NK-92 treated with Interleukin-12 subunit alpha and Interleukin-12 subunit beta, amount 100 ng/mL, for 24 hours (cell line): ENCODE data around the gene CLBA1.
A peak's percentile ranks its signal among the peaks of the same experiment; 100 is the strongest.

Source experiments
- DNase-seq: peaks from one replicate; lab custom pipeline; 2025; lab: John Stamatoyannopoulos, UW

Gene CLBA1

DNA sequence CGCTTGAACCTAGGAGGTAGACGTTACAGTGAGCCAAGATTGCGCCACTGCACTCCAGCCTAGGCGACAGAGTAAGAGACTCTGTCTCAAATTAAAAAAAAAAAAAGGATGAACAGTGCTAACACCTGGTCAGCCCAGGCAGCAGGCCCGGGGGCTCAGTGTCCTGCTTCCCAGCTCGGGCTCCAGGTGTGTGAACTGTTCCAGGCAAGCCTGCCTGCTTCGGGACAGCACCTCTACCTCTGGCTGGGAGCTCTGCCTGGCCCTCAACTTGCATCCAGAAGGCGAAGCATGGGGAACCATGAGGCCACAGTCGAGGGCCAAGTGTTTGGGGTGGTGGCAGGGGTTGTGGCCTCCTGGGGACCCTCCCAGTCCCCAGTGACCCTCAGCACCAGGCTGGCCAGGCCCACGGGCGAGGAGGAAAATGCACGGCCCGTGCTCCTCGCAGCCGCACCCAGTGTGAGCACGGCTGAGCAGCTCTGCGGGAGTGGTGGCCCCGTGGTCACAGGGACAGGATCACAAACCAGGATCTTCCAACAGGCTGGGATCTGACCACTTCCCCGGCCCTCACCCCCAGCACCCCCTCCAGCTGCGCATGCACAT lies 19.8 kb downstream of the CLBA1 start:
- DNase-seq = no peak

DNA sequence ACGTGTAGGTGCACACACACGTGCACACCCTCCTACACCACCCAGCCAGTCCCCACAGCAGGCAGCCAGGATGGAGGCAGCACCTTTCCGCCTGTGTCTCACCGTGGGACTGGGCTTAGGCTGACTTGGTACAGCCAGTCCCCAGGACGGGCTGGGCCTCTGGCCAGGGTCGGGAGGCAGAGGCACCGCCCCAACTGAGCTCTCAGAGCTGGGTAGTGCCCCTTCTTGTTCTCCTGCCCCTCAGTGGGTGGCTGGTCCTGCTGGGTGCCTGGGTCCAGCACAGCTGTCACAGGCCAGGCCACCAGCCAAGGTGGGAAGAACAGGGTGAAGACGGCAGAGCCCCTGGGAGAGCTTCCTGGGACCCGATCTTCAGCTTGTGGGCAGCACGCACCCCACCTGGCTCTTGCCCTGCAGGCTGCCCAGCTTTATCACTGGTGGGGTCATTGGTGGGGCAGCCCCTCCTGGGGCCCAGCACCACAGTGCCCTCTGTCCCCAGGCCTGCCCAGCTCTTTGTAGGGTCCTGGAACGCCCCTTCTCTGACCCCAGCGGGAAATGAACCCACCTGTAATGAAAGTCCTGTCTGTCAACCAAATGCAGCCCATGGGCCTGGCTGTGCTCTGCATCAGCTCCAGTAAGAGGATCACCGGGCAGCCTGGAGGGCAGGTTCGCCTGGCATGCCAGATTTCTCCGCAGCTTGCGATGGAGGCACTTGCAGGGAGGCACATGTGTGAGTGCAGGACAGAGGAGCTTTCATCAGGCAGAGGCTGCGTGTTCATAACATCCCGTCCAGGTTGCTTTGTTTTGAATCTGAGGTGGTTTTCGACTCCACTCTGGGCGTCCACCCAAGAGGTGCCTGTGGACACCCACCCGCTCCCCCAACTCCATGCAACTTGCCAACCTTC lies 20.6 kb downstream of the CLBA1 start:
- DNase-seq = no peak

DNA sequence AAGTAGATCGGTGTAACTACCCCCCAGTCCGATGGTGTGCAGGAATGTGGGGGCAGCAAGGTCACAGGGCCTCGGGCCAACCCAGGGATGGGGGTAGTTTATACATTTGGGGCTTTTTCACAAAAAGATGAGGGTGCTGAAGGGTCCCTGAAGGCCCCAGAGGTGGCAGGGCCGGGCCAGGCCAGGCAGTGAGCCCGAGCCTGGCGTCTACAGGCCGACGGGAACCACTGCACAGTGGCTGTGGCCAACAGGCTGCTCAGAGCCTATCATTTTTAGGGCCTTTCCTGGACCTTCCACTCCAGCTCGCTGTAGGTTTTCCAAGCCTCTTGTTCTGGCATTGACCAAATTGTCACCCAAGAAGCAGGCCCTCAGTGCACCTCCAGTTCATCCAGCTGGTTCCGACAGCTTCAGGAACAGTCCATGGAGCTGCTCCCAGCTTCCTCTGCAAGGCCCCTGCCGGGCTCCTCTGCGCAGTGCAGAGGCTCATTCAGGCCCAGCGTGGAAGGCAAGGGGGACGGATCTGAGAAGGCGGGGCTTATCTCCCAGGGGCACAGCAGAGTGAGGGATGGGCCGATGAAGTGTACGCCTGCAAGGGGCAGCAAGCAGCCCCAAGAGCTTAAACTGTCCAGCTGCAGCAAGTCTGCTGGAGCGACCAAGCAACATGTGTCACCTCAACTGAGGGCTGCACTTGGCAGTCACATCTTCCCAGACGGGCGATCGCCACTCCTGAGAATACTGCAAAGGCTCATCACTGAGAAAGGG lies 21.4 kb downstream of the CLBA1 start:
- no peak for DNase-seq

DNA sequence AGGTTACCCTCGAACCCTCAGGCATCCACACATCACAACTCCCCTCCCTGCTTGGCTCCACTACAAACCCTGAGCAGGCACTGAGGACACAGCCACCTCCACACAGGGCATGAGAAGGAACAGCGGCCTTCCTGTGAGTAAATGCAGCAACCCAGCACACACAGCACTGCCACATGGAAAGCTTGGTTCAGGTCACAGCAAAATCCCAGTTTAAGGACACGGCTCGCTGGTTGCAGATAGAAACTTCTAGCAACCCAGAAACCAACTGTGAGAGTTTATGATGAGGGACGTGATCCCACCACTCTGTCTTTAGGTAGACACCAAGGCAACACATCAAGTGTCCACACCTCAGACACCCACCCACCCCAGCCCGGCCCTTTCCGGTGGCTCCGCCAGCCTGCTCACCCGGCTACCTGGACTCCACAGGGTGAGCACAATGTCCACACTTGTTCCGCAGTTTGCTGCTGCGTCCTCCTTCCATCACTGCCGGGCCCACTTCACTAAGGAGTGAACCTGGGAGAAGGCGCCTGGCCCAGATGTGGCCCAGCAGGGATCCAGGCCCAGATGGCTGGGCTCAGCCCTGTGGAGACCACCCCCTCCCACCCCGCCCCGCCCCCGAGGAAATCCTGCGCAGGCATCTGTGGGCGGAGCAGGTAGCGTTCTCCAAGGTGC lies 22.1 kb downstream of the CLBA1 start:
- no peak for DNase-seq

- DNase-seq = no peak
Measured at GRCh38 chr14:105010106-105010505, 24.5 kb downstream of the CLBA1 start.

DNA sequence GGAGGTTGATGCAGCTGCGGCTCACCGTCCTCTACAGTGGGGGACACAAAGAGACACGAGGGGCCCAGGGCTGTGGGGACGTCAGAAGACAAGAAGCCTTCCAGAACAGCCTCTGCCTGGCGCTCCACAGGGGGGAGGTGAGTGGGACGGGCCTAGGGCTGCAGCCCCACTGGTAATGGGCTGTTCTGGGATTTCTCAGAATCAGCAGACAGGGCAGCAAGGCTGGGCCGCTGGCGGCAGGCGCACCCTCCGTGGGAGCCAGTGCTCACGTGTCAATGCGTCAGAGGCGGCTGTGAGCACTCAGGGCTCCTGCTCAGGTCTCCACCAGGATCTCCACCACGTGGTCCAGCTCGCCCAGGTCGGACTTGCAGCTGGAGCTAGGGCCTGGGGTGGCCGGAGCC lies 25.3 kb downstream of the CLBA1 start:
- DNase-seq = no peak

GRCh38 chr14:105011312-105011990 lies 25.9 kb downstream of the CLBA1 start:
- DNase-seq = no peak

GRCh38 chr14:105012171-105012985 lies 26.8 kb downstream of the CLBA1 start:
- no peak for DNase-seq

GRCh38 chr14:105013150-105013785 lies 27.7 kb downstream of the CLBA1 start:
- DNase-seq = no peak

- DNase-seq = no peak
Measured at GRCh38 chr14:105014032-105014431, 28.4 kb downstream of the CLBA1 start.

DNA sequence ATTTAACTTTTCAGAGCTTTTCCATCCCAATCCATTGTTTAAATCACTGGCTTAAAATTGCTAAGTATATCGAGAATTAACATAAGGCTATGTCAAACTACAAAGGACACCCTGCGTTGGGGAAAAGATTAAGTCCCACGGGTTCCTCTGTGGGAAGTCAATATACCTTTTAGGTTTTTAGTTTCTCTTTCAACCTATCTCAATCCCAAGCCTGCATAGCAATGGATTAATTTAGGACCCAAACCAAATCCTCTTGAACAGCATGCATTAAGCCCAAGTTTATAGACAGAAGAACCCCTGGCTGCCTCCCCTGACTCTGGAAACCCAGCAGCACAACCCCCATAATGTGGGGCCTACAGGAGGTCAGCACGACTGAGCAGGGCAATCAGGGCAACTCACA lies 29.0 kb downstream of the CLBA1 start:
- DNase-seq = no peak

DNA sequence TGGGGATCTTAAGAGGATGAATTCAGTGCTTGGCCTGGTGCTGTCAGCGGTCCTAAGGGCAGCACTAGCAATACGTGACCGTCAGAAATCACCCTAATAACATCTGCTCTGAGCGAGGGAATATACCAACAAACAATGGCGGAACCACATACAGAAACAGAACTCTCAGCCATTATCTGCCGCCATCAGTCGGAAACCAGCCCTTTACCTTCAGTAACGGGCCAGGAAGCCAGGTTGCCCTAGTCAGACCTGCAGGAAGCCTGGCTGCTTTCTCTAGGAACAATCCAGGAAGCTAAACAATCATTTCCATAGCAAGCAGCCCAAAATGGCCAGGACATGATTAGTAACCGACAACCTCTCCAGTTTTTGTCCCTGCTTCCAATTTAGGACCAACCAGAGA lies 29.7 kb downstream of the CLBA1 start:
- DNase-seq = no peak

- DNase-seq = no peak
Measured at GRCh38 chr14:105015905-105016304, 30.3 kb downstream of the CLBA1 start.

GRCh38 chr14:105018414-105018813 lies 32.8 kb downstream of the CLBA1 start:
- no peak for DNase-seq

DNA sequence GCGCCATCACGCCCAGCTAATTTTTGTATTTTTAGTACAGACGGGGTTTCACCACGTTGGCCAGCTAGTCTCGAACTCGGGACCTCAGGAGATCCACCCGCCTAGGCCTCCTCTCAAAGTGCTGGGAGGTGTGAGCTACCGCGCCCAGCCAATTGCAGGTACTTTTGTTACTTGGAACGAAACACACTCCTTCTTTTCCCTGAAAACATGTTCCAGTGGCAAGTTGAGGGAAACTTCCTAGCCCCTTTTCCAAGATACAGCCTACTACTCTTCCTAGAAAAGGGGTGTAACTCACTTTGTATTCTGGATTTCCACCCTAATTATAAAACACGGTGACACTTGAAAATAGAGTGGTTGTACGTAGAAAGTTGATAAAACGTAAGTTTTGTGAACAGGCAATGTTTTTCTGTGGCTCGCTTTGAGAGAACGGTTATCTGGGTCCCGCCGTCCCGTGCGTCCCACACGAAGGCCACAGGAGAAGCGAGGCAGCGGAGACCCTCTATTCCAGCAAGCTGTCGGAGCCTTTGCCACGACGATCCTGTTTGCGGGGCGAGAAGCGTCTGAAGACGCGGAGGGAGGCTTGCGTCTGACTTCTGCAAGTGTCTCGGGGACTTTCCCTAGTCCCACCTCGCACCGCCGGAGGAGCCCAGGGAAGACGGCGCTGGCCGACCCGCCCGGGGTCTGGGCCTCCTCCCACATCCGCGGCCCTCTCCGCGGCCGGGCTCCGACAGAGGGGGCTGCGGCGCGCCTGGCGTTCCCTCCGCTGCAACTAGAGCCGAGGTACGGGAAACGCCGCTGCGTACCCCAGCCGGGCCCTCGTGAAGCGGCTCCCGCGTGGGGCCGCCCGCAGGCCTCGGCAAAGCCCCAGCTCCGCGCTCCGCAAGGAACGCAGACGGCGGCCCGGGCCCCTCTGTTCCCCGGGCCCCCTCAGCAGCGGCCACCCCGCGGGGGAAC lies 34.5 kb downstream of the CLBA1 start:
- peak; percentile 41 for DNase-seq

- DNase-seq = peak; percentile 97
Measured at GRCh38 chr14:105020815-105021655, 35.4 kb downstream of the CLBA1 start, which contains the start of gene CDCA4. Gene CDCA4, minus strand, starts transcription at chr14:105021083. Its CDS starts 9,154 bp downstream, at chr14:105011929.

DNA sequence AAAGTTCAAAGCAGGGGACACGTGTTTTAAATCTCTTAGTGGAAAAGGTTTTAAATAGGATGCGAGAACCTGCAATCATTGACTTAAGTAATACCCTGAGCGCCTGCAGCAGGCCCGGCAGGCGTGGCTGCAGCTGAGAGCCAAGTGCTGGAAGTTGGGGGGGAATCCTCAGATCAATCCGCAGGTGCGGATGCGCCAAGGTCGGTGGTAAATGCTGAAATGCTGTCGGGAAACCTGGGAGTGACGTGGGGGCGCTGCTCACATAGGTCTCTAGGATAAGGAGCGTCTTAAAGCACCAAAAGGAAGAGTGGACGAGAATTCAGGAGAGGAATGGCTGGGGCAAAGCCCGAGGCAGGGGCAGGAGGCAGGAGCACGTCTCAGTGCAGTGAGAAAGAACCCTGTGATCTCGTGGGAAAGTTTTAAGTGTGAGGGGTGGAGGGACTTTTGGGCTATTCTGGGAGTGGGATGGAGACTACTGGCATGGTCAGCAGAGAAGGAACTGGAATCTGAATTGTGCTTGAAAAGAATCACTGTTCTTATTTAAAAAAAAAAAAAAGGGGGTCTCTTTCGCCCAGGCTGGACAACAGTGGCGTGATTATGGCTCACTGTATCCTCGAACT lies 36.2 kb downstream of the CLBA1 start:
- no peak for DNase-seq

DNA sequence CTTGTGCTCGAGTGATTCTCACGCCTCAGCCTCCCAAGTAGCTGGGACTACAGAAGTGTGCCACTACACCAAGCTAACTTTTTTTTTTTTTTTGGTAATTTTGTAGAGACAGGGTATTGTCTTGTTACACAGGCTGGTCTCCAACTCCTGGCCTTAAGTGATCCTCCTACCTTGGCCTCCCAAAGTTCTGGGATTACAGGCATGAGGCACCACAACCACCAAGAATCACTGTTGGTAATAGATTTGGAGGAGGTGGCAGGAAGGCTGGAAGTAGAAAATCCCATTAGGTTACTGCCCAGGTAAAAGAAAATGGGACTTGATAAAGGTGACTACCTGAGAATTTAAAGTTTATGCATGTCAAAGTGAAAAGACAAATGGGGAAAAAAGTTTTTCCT lies 36.7 kb downstream of the CLBA1 start:
- DNase-seq = no peak
